NCI-H2107 treated with DMSO at 0.1 percent for 48 hours (cell line): ENCODE data around the gene PDE4D.
"Not testable (repeated sequence)": the region's sequence is repeated elsewhere in the genome, so short reads cannot be mapped to it uniquely, and the experiment has no call there.

Source experiments
- DNase-seq: peaks from one replicate; lab custom pipeline; 2025; ENCODE audit not compliant: unreplicated experiment; lab: John Stamatoyannopoulos, UW

The PDE4D gene

GRCh38 chr5:58965677-58966414, 927.7 kb downstream of the PDE4D start:
- no peak for DNase-seq

- no peak for DNase-seq
These were observed 929.7 kb downstream of the PDE4D start for GRCh38 chr5:58963821-58964220.

- no peak for DNase-seq
These were observed 930.2 kb downstream of the PDE4D start for GRCh38 chr5:58963361-58963760.

- no peak for DNase-seq
These were observed 931.8 kb downstream of the PDE4D start for GRCh38 chr5:58961631-58962280.

GRCh38 chr5:58958701-58959100, 934.8 kb downstream of the PDE4D start:
- no peak for DNase-seq

DNA sequence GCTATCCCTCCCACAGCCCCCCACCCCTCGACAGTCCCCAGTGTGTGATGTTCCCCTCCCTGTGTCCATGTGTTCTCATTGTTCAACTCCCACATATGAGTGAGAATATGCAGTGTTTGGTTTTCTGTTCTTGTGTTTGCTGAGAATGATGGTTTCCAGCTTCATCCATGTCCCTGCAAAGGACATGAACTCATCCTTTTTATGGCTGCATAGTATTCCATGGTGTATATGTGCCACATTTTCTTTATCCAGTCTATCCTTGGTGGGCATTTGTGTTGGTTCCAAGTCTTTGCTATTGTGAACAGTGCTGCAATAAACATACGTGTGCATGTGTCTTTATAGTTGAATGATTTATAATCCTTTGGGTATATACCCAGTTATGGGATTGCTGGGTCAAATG, 940.3 kb downstream of the PDE4D start:
- not testable (repeated sequence) for DNase-seq

- DNase-seq, result no peak
These were observed 943.3 kb downstream of the PDE4D start for GRCh38 chr5:58950224-58950623.

DNA sequence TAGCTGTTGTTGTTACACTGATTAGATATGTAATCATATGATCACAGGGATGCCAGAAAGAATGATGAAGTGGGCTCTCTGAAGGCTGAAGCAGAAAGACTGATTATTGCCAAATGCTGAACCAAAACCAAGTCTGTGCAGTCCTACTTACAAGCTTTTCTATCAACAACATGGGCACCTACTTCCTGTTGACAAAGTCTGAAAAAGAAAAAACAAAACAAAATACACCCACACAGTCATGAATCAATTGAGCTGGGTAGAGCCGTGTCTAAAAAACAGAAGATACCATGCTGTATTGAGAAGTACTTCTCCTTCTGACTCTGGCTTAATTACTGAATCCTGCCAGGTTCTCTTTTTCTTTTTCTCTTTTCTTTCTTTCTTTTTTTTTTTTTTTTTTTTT, 947.3 kb downstream of the PDE4D start:
- no peak for DNase-seq

GRCh38 chr5:58944221-58944620, 949.3 kb downstream of the PDE4D start:
- no peak for DNase-seq

DNA sequence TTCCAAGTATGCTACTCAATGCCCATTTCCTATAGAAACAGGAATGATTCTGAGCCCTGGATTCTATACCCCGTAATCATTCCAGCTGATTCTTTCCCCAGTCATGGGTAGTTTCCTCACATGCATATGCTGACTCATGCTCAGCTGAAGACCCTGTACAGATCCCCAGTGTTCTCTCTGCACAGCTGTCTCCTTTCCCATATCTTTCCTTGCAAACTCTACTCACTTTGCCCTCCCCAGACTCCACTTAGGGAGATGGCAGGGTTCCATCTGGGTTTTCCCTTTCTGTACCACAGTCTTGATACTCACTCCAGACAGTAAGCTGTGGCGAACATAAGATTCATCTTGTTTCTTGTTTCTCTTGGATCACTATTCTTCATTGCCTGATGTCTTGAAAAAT, 953.1 kb downstream of the PDE4D start:
- no peak for DNase-seq

GRCh38 chr5:58939664-58940063, 953.9 kb downstream of the PDE4D start:
- no peak for DNase-seq

GRCh38 chr5:58938563-58939424, 954.7 kb downstream of the PDE4D start:
- no peak for DNase-seq

GRCh38 chr5:58937031-58937681, 956.4 kb downstream of the PDE4D start:
- DNase-seq, result no peak

GRCh38 chr5:58934629-58935097, 958.9 kb downstream of the PDE4D start:
- DNase-seq, result no peak

GRCh38 chr5:58933891-58934628, 959.5 kb downstream of the PDE4D start:
- DNase-seq, result no peak

DNA sequence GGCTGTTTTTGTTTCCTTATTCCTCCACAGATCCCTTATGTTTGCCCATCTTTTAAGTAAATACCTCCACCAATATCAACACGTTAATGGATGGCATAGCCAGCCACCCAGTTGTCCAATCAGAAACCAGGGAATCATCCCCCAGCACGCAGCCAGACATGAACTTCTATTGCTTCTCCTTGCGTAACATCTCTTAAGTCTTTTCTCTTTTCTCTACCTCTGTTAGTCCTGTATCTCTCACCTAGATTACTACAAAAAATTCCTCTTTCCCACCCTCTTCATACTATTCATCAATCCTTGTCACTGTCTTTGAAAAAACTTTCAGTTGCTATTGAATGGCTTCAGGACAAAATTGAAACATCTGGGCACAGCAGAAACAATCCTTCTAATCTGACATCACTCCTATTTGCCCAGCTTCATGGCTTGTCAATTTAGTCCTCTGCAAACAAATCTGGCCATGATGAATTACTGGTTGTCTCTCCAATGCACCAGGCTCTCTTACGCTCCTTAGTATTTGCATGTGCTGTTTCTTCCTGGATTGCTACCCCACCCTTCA, 961.4 kb downstream of the PDE4D start:
- no peak for DNase-seq

DNA sequence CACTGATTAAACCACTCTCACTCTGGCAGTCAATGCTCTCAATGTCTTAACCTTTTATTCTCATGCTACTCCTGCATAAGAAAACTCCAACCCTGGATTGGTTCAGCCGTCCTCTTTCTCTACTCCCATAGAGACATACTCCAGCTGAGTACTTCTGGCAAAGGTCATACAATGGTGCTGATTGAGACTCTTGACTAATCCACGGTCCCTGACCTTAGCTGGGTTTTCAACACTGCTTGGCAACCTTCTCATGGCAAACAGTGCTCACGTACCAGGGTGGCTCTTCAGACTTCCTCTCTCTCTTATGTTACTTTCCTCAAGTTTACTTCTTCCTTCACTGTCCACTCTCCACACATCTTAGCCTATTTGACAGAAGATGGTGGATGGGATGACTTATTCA, 963.0 kb downstream of the PDE4D start:
- no peak for DNase-seq

DNA sequence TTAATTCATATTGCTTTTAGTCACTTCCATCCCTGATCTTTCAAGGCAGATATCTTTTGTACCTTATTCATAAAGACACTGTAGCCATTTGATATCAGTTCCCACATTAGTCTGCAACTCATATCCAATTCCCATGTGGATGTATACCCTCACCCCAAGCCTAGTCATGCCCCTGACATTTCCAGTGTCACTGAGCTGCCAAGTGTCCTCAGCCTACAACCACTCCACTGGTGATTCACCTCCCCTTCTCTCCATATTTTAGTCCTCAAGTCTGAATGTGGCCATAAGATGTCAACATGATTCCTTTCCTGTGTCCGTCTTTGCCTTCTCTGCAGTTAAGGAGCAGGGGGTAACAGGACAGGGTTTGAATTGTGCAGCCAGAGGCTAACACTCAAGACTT, 963.8 kb downstream of the PDE4D start:
- no peak for DNase-seq

- DNase-seq, result no peak
These were observed 965.6 kb downstream of the PDE4D start for GRCh38 chr5:58927938-58928337.

DNA sequence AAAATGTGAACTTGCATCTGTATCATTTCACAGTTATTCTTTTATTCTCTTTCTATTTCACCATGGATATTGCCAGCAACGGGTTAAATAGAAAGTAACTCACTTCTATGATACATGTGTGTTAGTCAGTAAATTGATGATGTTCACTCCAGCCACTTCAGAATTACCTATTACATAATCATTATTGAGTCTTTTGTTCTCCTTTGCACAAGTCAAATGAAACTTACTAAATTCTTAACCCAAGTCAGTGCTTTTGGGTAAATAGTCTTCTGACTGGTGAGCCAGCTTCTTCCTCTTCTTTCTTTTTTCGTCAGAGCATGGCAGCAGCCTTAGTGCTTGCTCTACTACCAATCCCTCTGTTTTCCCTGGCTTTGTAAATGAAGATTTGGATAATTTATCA, 966.3 kb downstream of the PDE4D start:
- no peak for DNase-seq
